Hepatocyte (in vitro differentiated cells): ENCODE measurements around the gene SLC39A12.

Experiments
- CTCF ChIP-seq: fragments of 200-600 bp; sonication (generic); IDR thresholded peaks from 2 replicates; pipeline ENCODE4 v1.5.1; 2016; ENCODE audit warnings: antibody characterized with exemption, mild to moderate bottlenecking; ENCODE audit not compliant: poor library complexity
- EZH2 ChIP-seq: fragments of 200-600 bp; sonication (generic); IDR thresholded peaks from 2 replicates; pipeline ENCODE4 v1.6.1; 2016; ENCODE audit warnings: antibody characterized with exemption, mild to moderate bottlenecking, borderline replicate concordance
- EZH2phosphoT487 ChIP-seq: fragments of 200-600 bp; sonication (generic); IDR thresholded peaks from one replicate; pipeline ENCODE4 v1.6.1; 2018; ENCODE audit warnings: antibody characterized with exemption, mild to moderate bottlenecking, low read depth, moderate library complexity; ENCODE audit not compliant: unreplicated experiment, severe bottlenecking

GRCh38 chr10:18085855-18086254 lies 134.1 kb downstream of the SLC39A12 start:
- TF ChIP-seq CTCF = no peak
- TF ChIP-seq EZH2 = no peak
- no peak for TF ChIP-seq EZH2phosphoT487
